IPS-NIHi11 (cell line): ENCODE data around the gene CD58.
A peak's percentile ranks its signal among the peaks of the same experiment; 100 is the strongest.

ENCODE experiments used
- DNase-seq: peaks from one replicate; pipeline ENCODE4 v3.0.0; 2012; ENCODE audit warnings: mixed read lengths, low spot score

Gene CD58

GRCh38 chr1:116508984-116509980 is 61.5 kb downstream of the CD58 start:
- DNase-seq = no peak

- DNase-seq = no peak
These were observed 62.5 kb downstream of the CD58 start for GRCh38 chr1:116508085-116508983.

- DNase-seq = no peak
These were observed 63.2 kb downstream of the CD58 start for GRCh38 chr1:116507631-116508030.

GRCh38 chr1:116506132-116507004 is 64.5 kb downstream of the CD58 start:
- DNase-seq = no peak

- no peak for DNase-seq
These were observed 66.3 kb downstream of the CD58 start for GRCh38 chr1:116504308-116505156.

GRCh38 chr1:116503546-116504307 is 67.1 kb downstream of the CD58 start:
- DNase-seq = no peak

GRCh38 chr1:116502671-116503314 is 68.0 kb downstream of the CD58 start:
- DNase-seq = no peak

GRCh38 chr1:116501870-116502244 is 69.0 kb downstream of the CD58 start:
- DNase-seq = no peak

GRCh38 chr1:116501125-116501869 is 69.5 kb downstream of the CD58 start:
- DNase-seq = no peak

- peak; percentile 85 for DNase-seq
These were observed 71.8 kb downstream of the CD58 start for GRCh38 chr1:116498789-116499628.

- no peak for DNase-seq
These were observed 73.2 kb downstream of the CD58 start for GRCh38 chr1:116497656-116498055.

GRCh38 chr1:116496898-116497297 is 73.9 kb downstream of the CD58 start:
- DNase-seq = no peak

GRCh38 chr1:116496380-116496779 is 74.4 kb downstream of the CD58 start:
- DNase-seq = no peak

GRCh38 chr1:116495535-116495934 is 75.3 kb downstream of the CD58 start:
- DNase-seq = no peak

- DNase-seq = no peak
These were observed 76.1 kb downstream of the CD58 start for GRCh38 chr1:116494745-116495144.

GRCh38 chr1:116494353-116494692 is 76.5 kb downstream of the CD58 start:
- DNase-seq = peak; percentile 35

- DNase-seq = no peak
These were observed 77.1 kb downstream of the CD58 start for GRCh38 chr1:116493484-116494352.
